Lung (tissue), 12 donors: Measurements from ENCODE around the gene BHMT. TPM values are rescaled to one million over a fixed set of nuclear protein-coding genes. Genes with fewer than 3 reads are reported as not detected.

Experiments used
- ATAC-seq: fragments of 200-7000 bp; cut with Tn5 transposase; one replicate; pipeline ENCODE4 v1.9.1; 2020; ENCODE audit warnings: moderate number of reproducible peaks; ENCODE audit not compliant: insufficient read depth, low FRiP score
- DNase-seq, 3 donors: peaks; one replicate each; pipeline ENCODE4 v3.0.0-alpha.2; 2013 to 2017
- H3K27ac ChIP-seq, 2 donors: one replicate each; pipeline ENCODE4 v1.5.1; 2013; ENCODE audit warnings: mild to moderate bottlenecking in 2 of 2, moderate library complexity in 2 of 2, control low read depth in 1 of 2, inconsistent platforms in 1 of 2, low read depth in 1 of 2, low read length in 1 of 2
- H3K27me3 ChIP-seq, 3 donors: one replicate each; pipeline ENCODE4 v1.5.1; 2013; ENCODE audit warnings: low read length in 2 of 3; ENCODE audit not compliant: control insufficient read depth in 3 of 3, insufficient read depth in 3 of 3
- H3K36me3 ChIP-seq, 4 donors: one replicate each; pipeline ENCODE4 v1.5.1; 2013; ENCODE audit warnings: low read length in 4 of 4, mild to moderate bottlenecking in 1 of 4, moderate library complexity in 1 of 4; ENCODE audit not compliant: control insufficient read depth in 4 of 4, insufficient read depth in 4 of 4
- H3K4me1 ChIP-seq, 5 donors: one replicate each; pipeline ENCODE4 v1.5.1; 2013; ENCODE audit warnings: low read length in 5 of 5, mild to moderate bottlenecking in 2 of 5, moderate library complexity in 1 of 5; ENCODE audit not compliant: control insufficient read depth in 5 of 5, insufficient read depth in 5 of 5
- H3K4me3 ChIP-seq: one replicate; pipeline ENCODE4 v1.5.1; 2013; ENCODE audit warnings: mild to moderate bottlenecking, control low read depth, moderate library complexity
- H3K9ac ChIP-seq, 2 donors: one replicate each; pipeline ENCODE4 v1.5.1; 2013; ENCODE audit warnings: low read length in 2 of 2, control low read depth in 1 of 2; ENCODE audit not compliant: insufficient read depth in 1 of 2
- H3K9me3 ChIP-seq, 4 donors: one replicate each; pipeline ENCODE4 v1.5.1; 2013; ENCODE audit warnings: low read length in 3 of 4, mild to moderate bottlenecking in 1 of 4, moderate library complexity in 1 of 4; ENCODE audit not compliant: control insufficient read depth in 4 of 4, insufficient read depth in 3 of 4
- CTCF ChIP-seq: IDR thresholded peaks from 2 replicates; pipeline ENCODE4 v1.5.1; 2012; ENCODE audit warnings: mild to moderate bottlenecking; ENCODE audit errors: control extremely low read depth, extremely low read depth
- WGBS, 2 donors: extraction: QIAGEN DNeasy Blood & Tissue Kit; methylation state at CpG; one replicate each; pipeline ENCODE4 v1.1.7; 2013; 5-methylcytosine and 5-hydroxymethylcytosine counted together
- polyA plus RNA-seq, 2 donors: library from polyadenylated mRNA; stranded (reverse); fragments of 200-250 nt; gene quantifications; one replicate each; pipeline ENCODE4 v1.2.1, GENCODE V29; 2013
- total RNA-seq, 2 donors: library from RNA; depleted of rRNA in 1 of 2; stranded (reverse); fragments of >200 nt in 1 of 2; gene quantifications; one replicate each; pipeline ENCODE4 v1.2.1, GENCODE V29; 2014 to 2021
- donor health status: control.
- donor health status: control.
- donor health status: Bipolar disorder and iron deficiency.
- donor health status: healthy.
- donor health status: DM: yes; HTN: yes; CAD: no.

The BHMT gene
- total and polyA plus RNA-seq, 4 donors, result 0.06 to 0.55 (median 0.46) TPM; not detected in 1

DNA sequence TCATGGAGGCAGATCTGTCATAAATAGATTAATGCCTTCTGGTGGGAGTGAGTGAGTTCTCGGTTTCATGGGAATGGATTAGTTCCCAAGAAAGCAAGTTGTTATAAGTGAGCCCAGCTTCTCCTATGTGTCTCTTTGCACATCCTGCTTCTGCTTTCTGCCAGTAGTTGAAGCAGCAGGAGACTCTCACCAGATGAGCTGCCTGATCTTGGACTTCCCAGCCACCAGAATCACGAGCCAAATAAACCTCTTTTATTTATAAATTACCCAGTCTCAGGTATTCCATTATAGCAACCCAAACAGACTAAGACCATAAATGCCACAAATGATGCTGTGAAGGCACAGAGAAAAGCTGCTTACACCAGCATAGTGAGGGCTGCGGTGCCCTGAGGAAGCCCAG lies 28.9 kb downstream of the BHMT start:
- no peaks in the 10 kb centered on the region for H3K27me3 ChIP-seq
- H3K4me1 ChIP-seq, result no peaks in the 10 kb centered on the region
- no peak overlapping the region for H3K9ac ChIP-seq
- no peak for TF ChIP-seq CTCF
- no peak overlapping the region for H3K27ac ChIP-seq
- no peak for DNase-seq
- no peaks in the 10 kb centered on the region for H3K36me3 ChIP-seq
- peaks cover 0 to 3% (median 0%) of the 10 kb centered on the region in 4 donors for H3K9me3 ChIP-seq
- ATAC-seq, result no peak
- H3K4me3 ChIP-seq, result no peak overlapping the region
- 77 to 87% methylated on average over 3 of the region's 3 CpGs for WGBS, 2 donors

- no peak for ATAC-seq
Measured at GRCh38 chr5:79143684-79144379, 32.2 kb downstream of the BHMT start.

DNA sequence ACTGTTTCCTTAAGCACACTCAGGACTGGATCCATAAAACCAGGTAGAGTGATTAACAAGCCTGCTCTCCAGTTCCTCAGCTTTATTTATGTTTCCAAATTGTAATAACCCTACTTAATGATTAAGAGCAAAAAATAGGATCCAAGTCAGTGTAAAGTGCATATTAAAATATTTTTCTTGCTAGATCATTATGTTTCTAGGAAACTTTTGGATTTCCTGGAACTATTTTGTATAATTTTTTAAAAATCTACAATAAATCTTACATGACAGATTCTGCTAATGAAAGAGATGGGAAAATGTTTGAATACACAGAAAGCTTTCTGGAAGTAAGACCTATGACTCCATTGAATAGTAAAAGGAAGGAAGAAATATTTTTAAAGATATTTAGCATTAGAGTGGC lies 35.5 kb downstream of the BHMT start:
- H3K27ac ChIP-seq, result no peak overlapping the region
- no peak for TF ChIP-seq CTCF
- no peaks in the 10 kb centered on the region for H3K36me3 ChIP-seq
- DNase-seq (no peak), ATAC-seq (no peak)
- H3K9ac ChIP-seq, result no peak overlapping the region
- no peak overlapping the region for H3K4me3 ChIP-seq
- H3K27me3 ChIP-seq, result no peaks in the 10 kb centered on the region
- H3K9me3 ChIP-seq, result no peaks in the 10 kb centered on the region
- H3K4me1 ChIP-seq, result no peaks in the 10 kb centered on the region

More at GRCh38 chr5:79143684-79144379, 32.2 kb downstream of the BHMT start:
- no peaks in the 10 kb centered on the region for H3K27me3 ChIP-seq
- H3K9me3 ChIP-seq, result peaks cover 0 to 3% (median 0%) of the 10 kb centered on the region in 4 donors
- H3K4me3 ChIP-seq, result no peak overlapping the region
- no peak for DNase-seq
- no peak overlapping the region for H3K9ac ChIP-seq
- H3K27ac ChIP-seq, result no peak overlapping the region
- H3K36me3 ChIP-seq, result no peaks in the 10 kb centered on the region
- H3K4me1 ChIP-seq, result no peaks in the 10 kb centered on the region
- no peak for TF ChIP-seq CTCF
- WGBS, 2 donors, result 83 to 84% methylated on average over 6 of the region's 6 CpGs

- Histone ChIP-seq H3K9ac (no peak overlapping the region), H3K4me1 (no peaks in the 10 kb centered on the region), H3K36me3 (no peaks in the 10 kb centered on the region), H3K27me3 (no peaks in the 10 kb centered on the region), H3K4me3 (no peak overlapping the region), H3K27ac (no peak overlapping the region), H3K9me3 (no peaks in the 10 kb centered on the region)
- WGBS, 2 donors, result 66 to 84% methylated on average over 3 of the region's 3 CpGs
- TF ChIP-seq CTCF, result no peak
- no peak for DNase-seq
- ATAC-seq, result no peak
Measured at GRCh38 chr5:79149433-79149832, 37.8 kb downstream of the BHMT start.
